GM12891 (cell line): Measurements from ENCODE around the gene TMIGD2.

Experiments
- PAX5 ChIP-seq: IDR thresholded peaks from 2 replicates; pipeline ENCODE4 v1.6.1; 2011; ENCODE audit warnings: low read length, moderate library complexity, mild to moderate bottlenecking; ENCODE audit not compliant: insufficient read depth, severe bottlenecking
- POLR2A ChIP-seq: IDR thresholded peaks from 2 replicates; pipeline ENCODE4 v1.6.1; 2011; ENCODE audit warnings: low read depth, low read length, control low read depth
- POLR2AphosphoS5 ChIP-seq: IDR thresholded peaks from 2 replicates; pipeline ENCODE4 v1.6.1; 2011; ENCODE audit warnings: low read depth, low read length, control low read depth
- POU2F2 ChIP-seq: IDR thresholded peaks from 2 replicates; pipeline ENCODE4 v1.6.1; 2011; ENCODE audit warnings: low read depth, mild to moderate bottlenecking, control low read depth, low read length, moderate library complexity
- SPI1 ChIP-seq: IDR thresholded peaks from 2 replicates; pipeline ENCODE4 v1.6.1; 2011; ENCODE audit warnings: low read depth, low read length, control low read depth
- TAF1 ChIP-seq: IDR thresholded peaks from 2 replicates; pipeline ENCODE4 v1.6.1; 2011; ENCODE audit warnings: low read depth, low read length, control low read depth

- TF ChIP-seq POLR2A = no peak
- no peak for TF ChIP-seq SPI1
- TF ChIP-seq POLR2AphosphoS5 = no peak
- no peak for TF ChIP-seq TAF1
- TF ChIP-seq PAX5 = no peak
- no peak for TF ChIP-seq POU2F2
These were observed 24.7 kb upstream of the TMIGD2 start for GRCh38 chr19:4326837-4327251.
